ENCODE data around the gene IER2. TPM values are rescaled to one million over a fixed set of nuclear protein-coding genes. Genes with fewer than 3 reads are reported as not detected.
"Not testable (repeated sequence)": the region's sequence is repeated elsewhere in the genome, so short reads cannot be mapped to it uniquely, and the experiment has no call there.

The IER2 gene
- total RNA-seq, 1 donor from 2014 or later, result 161 TPM

GRCh38 chr19:13171146-13171545, 20.9 kb downstream of the IER2 start:
- Mint-ChIP-seq H3K4me1 (peaks cover 54% of the 10 kb centered on the region), H3K27ac (peak overlapping the region; percentile 97), H3K27me3 (no peaks in the 10 kb centered on the region), H3K9me3 (no peaks in the 10 kb centered on the region), H3K4me3 (peak overlapping the region; percentile 28), H3K36me3 (ENCODE audit: low read depth) (peaks cover 8% of the 10 kb centered on the region)
- no peak for DNase-seq
- intact Hi-C loops (cut with micrococcal nuclease), result no loop called here

DNA sequence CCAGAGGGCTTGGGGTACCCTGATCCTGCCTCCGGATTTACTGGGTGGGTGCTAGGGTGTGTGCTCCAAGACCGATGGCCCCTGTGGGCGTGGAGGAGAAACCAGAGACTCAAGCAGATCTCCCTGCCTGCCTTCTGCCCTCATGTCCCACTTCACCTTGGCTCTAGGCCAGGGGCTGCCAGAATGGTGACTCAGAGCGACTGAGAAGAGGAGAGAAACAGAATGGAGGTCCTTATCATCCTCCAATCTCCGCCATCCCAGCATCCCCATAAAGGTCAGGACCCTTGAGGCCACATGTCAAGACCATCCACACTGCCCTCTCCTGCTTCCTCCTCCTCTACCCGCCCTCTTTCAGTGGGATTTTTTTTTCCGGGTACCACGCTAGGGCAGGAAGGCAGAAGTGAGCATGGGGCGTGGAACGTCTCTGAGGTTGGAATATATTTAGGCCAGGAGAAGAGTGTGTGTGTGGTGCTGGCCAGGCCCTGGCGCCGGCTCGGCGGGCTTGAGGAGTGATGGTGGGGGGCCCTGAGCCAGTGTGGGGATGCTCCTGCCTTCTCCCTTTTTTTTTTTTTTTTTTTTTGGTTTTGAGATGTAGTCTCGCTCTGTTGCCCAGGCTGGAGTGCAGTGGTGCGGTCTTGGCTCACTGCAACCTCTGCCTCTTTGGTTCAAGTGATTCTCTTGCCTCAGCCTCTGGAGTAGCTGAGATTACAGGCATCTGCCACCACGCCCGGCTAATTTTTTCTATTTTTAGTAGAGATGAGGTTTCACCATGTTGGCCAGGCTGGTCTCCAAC, 22.3 kb downstream of the IER2 start:
- intact Hi-C loops (cut with micrococcal nuclease), result no loop called here
- Mint-ChIP-seq H3K27me3 (no peaks in the 10 kb centered on the region), H3K36me3 (ENCODE audit: low read depth) (peaks cover 8% of the 10 kb centered on the region), H3K4me3 (peak overlapping the region; percentile 88), H3K4me1 (peaks cover 44% of the 10 kb centered on the region), H3K9me3 (no peaks in the 10 kb centered on the region), H3K27ac (peak overlapping the region; percentile 97)
- peak; percentile 85 for DNase-seq

- H3K4me3 Mint-ChIP-seq, result peak overlapping the region; percentile 88
- H3K27me3 Mint-ChIP-seq, result no peaks in the 10 kb centered on the region
- H3K36me3 Mint-ChIP-seq (ENCODE audit: low read depth), result peaks cover 6% of the 10 kb centered on the region
- H3K27ac Mint-ChIP-seq, result peak overlapping the region; percentile 97
- DNase-seq, result peak; percentile 57
- H3K9me3 Mint-ChIP-seq, result no peaks in the 10 kb centered on the region
- intact Hi-C loops (cut with micrococcal nuclease), result no loop called here
- H3K4me1 Mint-ChIP-seq, result peaks cover 40% of the 10 kb centered on the region
These were observed 23.0 kb downstream of the IER2 start for GRCh38 chr19:13173139-13173737.

DNA sequence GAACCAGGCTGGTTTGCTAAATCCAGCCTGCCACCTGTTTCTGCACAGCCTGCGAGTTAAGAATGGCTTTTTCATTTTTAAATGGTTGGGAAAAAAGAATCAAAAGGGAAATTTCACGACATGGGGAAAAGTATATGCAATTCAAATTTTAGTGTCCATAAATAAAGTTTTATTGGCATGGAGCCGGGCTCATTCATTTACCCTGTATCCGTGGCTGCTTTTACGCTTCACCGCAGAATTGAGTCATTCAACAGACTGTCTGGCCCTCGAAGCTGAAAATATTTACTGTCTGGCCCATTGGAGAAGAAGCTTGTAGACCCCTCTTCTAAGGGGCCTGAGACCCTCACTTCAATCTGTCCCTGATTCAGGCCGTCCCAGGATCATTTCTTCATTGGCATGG, 26.1 kb downstream of the IER2 start:
- no peak for DNase-seq
- intact Hi-C loops (cut with micrococcal nuclease), result no loop called here
- H3K9me3 Mint-ChIP-seq, result no peaks in the 10 kb centered on the region
- H3K36me3 Mint-ChIP-seq (ENCODE audit: low read depth), result peaks cover 6% of the 10 kb centered on the region
- no peak overlapping the region for H3K4me3 Mint-ChIP-seq
- no peaks in the 10 kb centered on the region for H3K27me3 Mint-ChIP-seq
- H3K4me1 Mint-ChIP-seq, result peaks cover 28% of the 10 kb centered on the region
- H3K27ac Mint-ChIP-seq, result no peak overlapping the region

- DNase-seq; H3K4me3 Mint-ChIP-seq; H3K36me3 Mint-ChIP-seq (ENCODE audit: low read depth); H3K27me3 Mint-ChIP-seq; H3K9me3 Mint-ChIP-seq; H3K27ac Mint-ChIP-seq; intact Hi-C loops (cut with micrococcal nuclease): not testable (repeated sequence)
- H3K4me1 Mint-ChIP-seq, result peaks cover 25% of the 10 kb centered on the region
These were observed 27.4 kb downstream of the IER2 start for GRCh38 chr19:13177584-13177983.

- peaks cover 18% of the 10 kb centered on the region for H3K4me1 Mint-ChIP-seq
- H3K4me3 Mint-ChIP-seq; H3K27me3 Mint-ChIP-seq; H3K36me3 Mint-ChIP-seq (ENCODE audit: low read depth); intact Hi-C loops (cut with micrococcal nuclease); DNase-seq; H3K9me3 Mint-ChIP-seq; H3K27ac Mint-ChIP-seq: not testable (repeated sequence)
These were observed 28.1 kb downstream of the IER2 start for GRCh38 chr19:13178291-13178690.

DNA sequence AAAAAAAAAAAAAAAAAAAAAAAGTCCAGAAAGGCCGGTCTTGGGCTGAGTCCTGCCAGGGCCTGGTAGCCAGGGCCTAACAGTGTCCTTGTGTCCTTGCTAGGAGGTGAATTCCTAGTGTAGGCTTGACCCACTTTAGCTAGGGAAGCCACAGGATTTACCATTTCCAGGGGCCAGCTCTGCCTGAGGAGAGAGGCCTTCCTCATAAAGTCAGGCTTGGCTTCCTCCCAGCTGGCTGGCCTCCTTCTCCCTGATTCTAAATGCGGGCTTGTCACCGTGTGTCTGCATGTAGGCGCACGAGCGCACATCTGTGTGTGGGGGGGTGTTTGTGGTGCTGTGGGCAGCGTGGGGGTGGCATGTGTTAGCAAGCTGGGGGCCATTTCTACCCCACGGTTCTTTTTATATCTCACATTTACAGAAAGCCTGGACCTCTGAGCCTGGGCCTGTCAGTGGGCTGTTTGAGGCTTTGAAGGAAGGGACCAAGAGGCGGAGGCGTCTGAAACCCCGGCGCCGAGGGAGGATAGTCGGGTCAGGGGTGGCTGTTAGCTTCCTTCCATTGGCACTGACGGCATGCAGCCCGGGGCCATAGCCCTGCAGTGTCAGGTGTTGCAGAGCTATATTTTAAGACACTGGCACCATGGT, 31.7 kb downstream of the IER2 start:
- H3K4me3 Mint-ChIP-seq, result peak overlapping the region; percentile 39

DNA sequence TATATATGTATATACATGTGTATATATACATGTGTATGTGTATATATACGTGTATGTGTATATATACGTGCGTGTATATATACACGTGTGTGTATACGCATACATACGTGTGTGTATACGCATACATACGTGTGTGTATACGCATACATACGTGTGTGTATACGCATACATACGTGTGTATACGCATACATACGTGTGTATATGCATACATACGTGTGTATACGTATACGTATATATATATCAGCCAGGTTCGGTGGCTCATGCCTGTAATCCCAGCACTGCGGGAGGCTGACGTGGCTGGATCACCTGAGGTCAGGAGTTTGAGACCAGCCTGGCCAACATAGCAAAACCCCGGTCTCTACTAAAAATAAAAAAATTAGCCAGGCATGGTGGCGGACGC, 34.7 kb downstream of the IER2 start:
- H3K27ac Mint-ChIP-seq; H3K27me3 Mint-ChIP-seq; H3K9me3 Mint-ChIP-seq; intact Hi-C loops (cut with micrococcal nuclease); DNase-seq; H3K4me3 Mint-ChIP-seq; H3K36me3 Mint-ChIP-seq (ENCODE audit: low read depth): not testable (repeated sequence)
- peaks cover 29% of the 10 kb centered on the region for H3K4me1 Mint-ChIP-seq

More for the DNA sequence above, 31.7 kb downstream of the IER2 start:
- Mint-ChIP-seq H3K27me3 (no peaks in the 10 kb centered on the region), H3K27ac (peak overlapping the region; percentile 73), H3K4me1 (peaks cover 19% of the 10 kb centered on the region), H3K9me3 (no peaks in the 10 kb centered on the region), H3K36me3 (ENCODE audit: low read depth) (no peaks in the 10 kb centered on the region)
- intact Hi-C loops (cut with micrococcal nuclease), result no loop called here
- no peak for DNase-seq

- H3K27ac Mint-ChIP-seq; H3K27me3 Mint-ChIP-seq; H3K36me3 Mint-ChIP-seq (ENCODE audit: low read depth); DNase-seq; H3K9me3 Mint-ChIP-seq; intact Hi-C loops (cut with micrococcal nuclease); H3K4me3 Mint-ChIP-seq: not testable (repeated sequence)
- peaks cover 21% of the 10 kb centered on the region for H3K4me1 Mint-ChIP-seq
These were observed 35.8 kb downstream of the IER2 start for GRCh38 chr19:13185763-13186657.

- H3K9me3 Mint-ChIP-seq; H3K4me3 Mint-ChIP-seq; H3K36me3 Mint-ChIP-seq (ENCODE audit: low read depth); DNase-seq; intact Hi-C loops (cut with micrococcal nuclease); H3K27ac Mint-ChIP-seq; H3K27me3 Mint-ChIP-seq: not testable (repeated sequence)
- peaks cover 27% of the 10 kb centered on the region for H3K4me1 Mint-ChIP-seq
These were observed 36.5 kb downstream of the IER2 start for GRCh38 chr19:13186688-13187087.

DNA sequence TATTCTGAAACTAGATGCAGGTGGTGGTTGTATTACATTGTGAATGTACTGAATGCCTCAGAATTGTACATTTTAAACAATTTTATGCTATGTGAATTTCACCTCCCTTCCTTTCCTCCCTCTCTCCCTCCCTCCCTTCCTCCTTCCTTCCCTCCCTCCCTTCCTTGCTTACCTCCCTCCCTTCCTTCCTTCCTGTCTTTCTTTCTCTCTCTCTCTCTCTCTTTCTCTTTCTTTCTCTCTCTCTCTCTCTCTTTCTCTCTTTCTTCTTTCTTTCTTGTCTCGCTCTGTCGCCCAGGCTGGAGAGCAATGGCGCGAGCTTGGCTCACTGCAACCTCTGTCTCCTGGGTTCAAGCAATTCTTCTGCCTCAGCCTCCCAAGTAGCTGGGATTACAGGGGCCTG, 37.2 kb downstream of the IER2 start:
- Mint-ChIP-seq H3K27ac (peak overlapping the region; percentile 57), H3K27me3 (no peaks in the 10 kb centered on the region), H3K4me1 (peaks cover 21% of the 10 kb centered on the region), H3K9me3 (no peaks in the 10 kb centered on the region), H3K36me3 (ENCODE audit: low read depth) (no peaks in the 10 kb centered on the region), H3K4me3 (peak overlapping the region; percentile 9)
- DNase-seq, result no peak
- intact Hi-C loops (cut with micrococcal nuclease), result no loop called here

- no peaks in the 10 kb centered on the region for H3K36me3 Mint-ChIP-seq (ENCODE audit: low read depth)
- H3K4me3 Mint-ChIP-seq, result no peak overlapping the region
- no peaks in the 10 kb centered on the region for H3K27me3 Mint-ChIP-seq
- H3K4me1 Mint-ChIP-seq, result peaks cover 26% of the 10 kb centered on the region
- intact Hi-C loops (cut with micrococcal nuclease), result no loop called here
- H3K9me3 Mint-ChIP-seq, result no peaks in the 10 kb centered on the region
- peak overlapping the region; percentile 11 for H3K27ac Mint-ChIP-seq
- DNase-seq, result no peak
These were observed 39.4 kb downstream of the IER2 start for GRCh38 chr19:13189600-13189999.

GRCh38 chr19:13190781-13191540, 40.8 kb downstream of the IER2 start:
- Mint-ChIP-seq H3K4me1 (peaks cover 32% of the 10 kb centered on the region), H3K27me3 (no peaks in the 10 kb centered on the region), H3K9me3 (no peaks in the 10 kb centered on the region), H3K36me3 (ENCODE audit: low read depth) (no peaks in the 10 kb centered on the region), H3K27ac (peak overlapping the region; percentile 66), H3K4me3 (no peak overlapping the region)
- intact Hi-C loops (cut with micrococcal nuclease), result loop anchor here (10.0 kb wide), 1 partner anchor 394 kb away; no protein-coding TSS in a partner anchor
- no peak for DNase-seq
